A549 (cell line): ENCODE results near the gene USP34. TPM values are rescaled to one million over a fixed set of nuclear protein-coding genes. Genes with fewer than 3 reads are reported as not detected.

Experiments used
- ATAC-seq, 2 experiments: fragments of 200-7000 bp in 1 of 2; fragments of >200 bp in 1 of 2; cut with Nextera tagmentation in 1 of 2; cut with Tn5 transposase in 1 of 2; 3 replicates each; pipeline versions ENCODE4 v1.8.0 to v1.9.1; 2018 to 2020; ENCODE audit warnings: mild to moderate bottlenecking in 1 of 2, moderate library complexity in 1 of 2
- CTCF ChIA-PET: fragments of 300-600 bp; sonication (Branson Sonifier 250); formaldehyde crosslinking; extraction: SDS; loops from one replicate; lab custom pipeline; 2021; ENCODE audit warnings: antibody characterized with exemption, inconsistent platforms; lab: Yijun Ruan, JAX
- POLR2A ChIA-PET: fragments of 350-600 bp; formaldehyde crosslinking; extraction: SDS; loops from one replicate; lab custom pipeline; 2021; ENCODE audit warnings: antibody characterized with exemption, inconsistent platforms; lab: Yijun Ruan, JAX
- DNase-seq, 2 experiments: peaks; one replicate each; pipeline versions ENCODE4 v3.0.0 to v3.0.0-alpha.2; 2011 to 2016; ENCODE audit warnings: low read depth in 1 of 2, low spot score in 1 of 2
- FAIRE-seq: peaks from 2 replicates; lab custom pipeline; 2011; peaks lifted over from hg19 to GRCh38; lab: Jason Lieb, UNC
- H3K27ac ChIP-seq, 2 experiments: fragments of >200 bp; sonication (Bioruptor Twin); formaldehyde crosslinking; 3 replicates each; pipeline ENCODE4 v1.5.1; 2016 to 2017
- H3K4me1 ChIP-seq: fragments of >200 bp; sonication (Bioruptor Twin); formaldehyde crosslinking; 3 replicates; pipeline ENCODE4 v1.6.1; 2016
- H3K4me2 ChIP-seq: fragments of >200 bp; sonication (Bioruptor Twin); formaldehyde crosslinking; 3 replicates; pipeline ENCODE4 v1.6.1; 2016
- H3K4me3 ChIP-seq: fragments of >200 bp; sonication (Bioruptor Twin); formaldehyde crosslinking; 3 replicates; pipeline ENCODE4 v1.5.1; 2016
- H3K9me3 ChIP-seq: fragments of >200 bp; sonication (Bioruptor Twin); formaldehyde crosslinking; 3 replicates; pipeline ENCODE4 v1.6.1; 2016
- ATOH8 ChIP-seq: fragments of 250-450 bp; sonication (Bioruptor Pico); IDR thresholded peaks from 2 replicates; pipeline ENCODE4 v1.5.0; 2020; ENCODE audit warnings: low read depth, mild to moderate bottlenecking, moderate library complexity
- BCL3 ChIP-seq: fragments of >200 bp; sonication (Bioruptor Twin); formaldehyde crosslinking; IDR thresholded peaks from 3 replicates; pipeline ENCODE4 v1.6.1; 2016
- CBX2 ChIP-seq: fragments of 200-600 bp; sonication (generic); IDR thresholded peaks from 2 replicates; pipeline ENCODE4 v1.6.1; 2016; ENCODE audit warnings: low read depth, mild to moderate bottlenecking, borderline replicate concordance
- CBX8 ChIP-seq: fragments of 200-600 bp; sonication (generic); IDR thresholded peaks from 2 replicates; pipeline ENCODE4 v1.6.1; 2016
- CEBPB ChIP-seq, 2 experiments: fragments of >200 bp in 1 of 2; sonication (Bioruptor Twin) in 1 of 2; formaldehyde crosslinking in 1 of 2; IDR thresholded peaks; 2 replicates each; pipeline ENCODE4 v1.6.1; 2012 to 2016
- CHD4 ChIP-seq: fragments of 200-600 bp; sonication (generic); IDR thresholded peaks from 2 replicates; pipeline ENCODE4 v1.6.1; 2016; ENCODE audit warnings: antibody characterized with exemption, mild to moderate bottlenecking, borderline replicate concordance
- E2F6 ChIP-seq: IDR thresholded peaks from 2 replicates; pipeline ENCODE4 v1.6.1; 2012; ENCODE audit warnings: low read depth, borderline replicate concordance
- EHF ChIP-seq: fragments of 250-450 bp; sonication (Bioruptor Pico); IDR thresholded peaks from 2 replicates; pipeline ENCODE4 v1.5.0; 2020; ENCODE audit warnings: mild to moderate bottlenecking
- EHMT2 ChIP-seq: fragments of 200-600 bp; sonication (generic); IDR thresholded peaks from 2 replicates; pipeline ENCODE4 v1.6.1; 2016; ENCODE audit warnings: antibody characterized with exemption, low read depth, mild to moderate bottlenecking, moderate library complexity
- EP300 ChIP-seq, 2 experiments: fragments of >200 bp; sonication (Bioruptor Twin); formaldehyde crosslinking; IDR thresholded peaks; 2 replicates in 1 of 2; 3 replicates in 1 of 2; pipeline ENCODE4 v1.6.1; 2016 to 2017
- ESRRA ChIP-seq: fragments of 150-350 bp; IDR thresholded peaks from 2 replicates; pipeline ENCODE4 v1.6.1; 2014; ENCODE audit warnings: mild to moderate bottlenecking, low read length, borderline replicate concordance
- FOSB ChIP-seq: fragments of 250-450 bp; sonication (Bioruptor Pico); IDR thresholded peaks from 2 replicates; pipeline ENCODE4 v1.5.0; 2020; ENCODE audit warnings: mild to moderate bottlenecking, moderate library complexity
- FOSL2 ChIP-seq, 2 experiments: fragments of 450-650 bp in 1 of 2; fragments of >200 bp in 1 of 2; sonication (Bioruptor Twin) in 1 of 2; formaldehyde crosslinking; IDR thresholded peaks; 2 replicates each; pipeline versions ENCODE4 v1.5.0 to v1.6.1; 2016 to 2020; ENCODE audit warnings: mild to moderate bottlenecking in 1 of 2, moderate library complexity in 1 of 2
- GATA3 ChIP-seq: IDR thresholded peaks from 2 replicates; pipeline ENCODE4 v1.6.1; 2012; ENCODE audit warnings: borderline replicate concordance
- KDM1A ChIP-seq: fragments of 200-600 bp; sonication (generic); IDR thresholded peaks from 2 replicates; pipeline ENCODE4 v1.6.1; 2016; ENCODE audit warnings: low read depth, mild to moderate bottlenecking
- MAFK ChIP-seq: fragments of 450-650 bp; IDR thresholded peaks from 2 replicates; pipeline ENCODE4 v1.6.1; 2014; ENCODE audit not compliant: partially characterized antibody
- NFE2L2 ChIP-seq: fragments of 150-350 bp; conservative IDR thresholded peaks from 2 replicates; pipeline ENCODE4 v1.6.1; 2014; ENCODE audit warnings: low read length
- NR3C1 ChIP-seq: fragments of >200 bp; sonication (Bioruptor Twin); formaldehyde crosslinking; IDR thresholded peaks from 3 replicates; pipeline ENCODE4 v1.6.1; 2017
- PBX3 ChIP-seq: IDR thresholded peaks from 2 replicates; pipeline ENCODE4 v1.6.1; 2012
- POLR2AphosphoS2 ChIP-seq: conservative IDR thresholded peaks from 2 replicates; pipeline ENCODE4 v1.6.1; 2012; ENCODE audit warnings: low read length, improper control_type of control experiment, inconsistent platforms
- RAD21 ChIP-seq, 2 experiments: fragments of >200 bp in 1 of 2; sonication (Bioruptor Twin) in 1 of 2; formaldehyde crosslinking in 1 of 2; IDR thresholded peaks in 1 of 2; conservative IDR thresholded peaks in 1 of 2; 2 replicates in 1 of 2; 3 replicates in 1 of 2; pipeline ENCODE4 v1.6.1; 2012 to 2018; ENCODE audit warnings: inconsistent platforms in 1 of 2
- RARB ChIP-seq: fragments of 250-450 bp; sonication (Bioruptor Pico); IDR thresholded peaks from 2 replicates; pipeline ENCODE4 v1.8.0; 2021; ENCODE audit warnings: mild to moderate bottlenecking, moderate library complexity
- RCOR1 ChIP-seq: fragments of 150-350 bp; IDR thresholded peaks from 2 replicates; pipeline ENCODE4 v1.6.1; 2014; ENCODE audit warnings: antibody characterized with exemption, low read length, low read depth
- RFX5 ChIP-seq: fragments of 450-650 bp; IDR thresholded peaks from 2 replicates; pipeline ENCODE4 v1.7.1; 2014; ENCODE audit warnings: antibody characterized with exemption, mild to moderate bottlenecking, moderate library complexity
- RNF2 ChIP-seq: fragments of 200-600 bp; sonication (generic); IDR thresholded peaks from 2 replicates; pipeline ENCODE4 v1.6.1; 2016; ENCODE audit warnings: low read depth, mild to moderate bottlenecking, antibody characterized with exemption, moderate library complexity, borderline replicate concordance
- SREBF2 ChIP-seq: fragments of 450-650 bp; IDR thresholded peaks from 2 replicates; pipeline ENCODE4 v1.6.1; 2014; ENCODE audit warnings: mild to moderate bottlenecking, moderate library complexity
- TFCP2L1 ChIP-seq: fragments of 250-450 bp; sonication (Bioruptor Pico); IDR thresholded peaks from 2 replicates; pipeline ENCODE4 v1.5.0; 2021; ENCODE audit warnings: mild to moderate bottlenecking
- TP53 ChIP-seq: fragments of 250-450 bp; sonication (Bioruptor Pico); IDR thresholded peaks from 2 replicates; pipeline ENCODE4 v1.5.0; 2021; ENCODE audit warnings: mild to moderate bottlenecking, moderate library complexity
- USF2 ChIP-seq: fragments of 450-650 bp; IDR thresholded peaks from 2 replicates; pipeline ENCODE4 v1.6.1; 2014; ENCODE audit warnings: antibody characterized with exemption
- ZC3H11A ChIP-seq: fragments of 450-650 bp; IDR thresholded peaks from 2 replicates; pipeline ENCODE4 v1.6.1; 2014; ENCODE audit warnings: antibody characterized with exemption, mild to moderate bottlenecking
- ZFP36 ChIP-seq: fragments of 450-650 bp; IDR thresholded peaks from 2 replicates; pipeline ENCODE4 v1.6.1; 2014; ENCODE audit warnings: borderline replicate concordance; ENCODE audit not compliant: partially characterized antibody
- ZNF302 ChIP-seq: fragments of 250-450 bp; sonication (Bioruptor Pico); IDR thresholded peaks from 2 replicates; pipeline ENCODE4 v1.9.0; 2021; ENCODE audit warnings: inconsistent platforms, mild to moderate bottlenecking, moderate library complexity
- WGBS: methylation state at CpG from one replicate; pipeline ENCODE4 v1.1.6; 2017; ENCODE audit errors: missing lambda C conversion rate; 5-methylcytosine and 5-hydroxymethylcytosine counted together
- polyA plus RNA-seq, 4 experiments: library from polyadenylated mRNA; depleted of rRNA in 3 of 4; stranded (reverse); fragments of >200 nt; fragmentation: RNase III in 1 of 4; extraction: RNeasy Plus Mini Kit Qiagen cat#74134 plus additional on column Dnase treatment in 1 of 4; gene quantifications; 2 replicates in 3 of 4; 3 replicates in 1 of 4; pipeline ENCODE4 v1.2.3, GENCODE V29; 2011 to 2017

The USP34 gene
- polyA plus RNA-seq, 2 of the 4 experiments (the other 2 are of a cell fraction): 47.7 to 132 TPM

GRCh38 chr2:61411109-61411508 lies 59.8 kb downstream of the USP34 start:
- Histone ChIP-seq H3K4me1 (peaks cover 28% of the 10 kb centered on the region; the same call in 2 of the 3 replicates), H3K4me2 (no peak overlapping the region), H3K4me3 (no peak overlapping the region), H3K27ac (no peak overlapping the region), H3K9me3 (no peaks in the 10 kb centered on the region)
- TF ChIP-seq ESRRA: no peak
- no peak for TF ChIP-seq CBX2
- DNase-seq (no peak), ATAC-seq (peak in 1 of 2 experiments; percentile 34; a peak in 2 of 6 replicates), FAIRE-seq (no peak)
- ChIA-PET POLR2A (interaction anchor here (0.6 kb wide), 1 partner anchor 471 kb away, joined by 4 read pairs; no protein-coding TSS in a partner anchor), CTCF (interaction anchor here (0.6 to 0.9 kb wide), 2 partner anchors 32 to 156 kb away, joined by 3 to 5 read pairs; no protein-coding TSS in a partner anchor)
- WGBS: 90% methylated on average over 5 of the region's 5 CpGs

- ChIA-PET POLR2A (no interaction called here), CTCF (interaction anchor here (0.6 kb wide), 1 partner anchor 16 kb away, joined by 4 read pairs; no protein-coding TSS in a partner anchor)
- Histone ChIP-seq H3K27ac (no peak overlapping the region), H3K4me1 (peaks cover 28% of the 10 kb centered on the region; the same call in 2 of the 3 replicates), H3K4me2 (no peak overlapping the region), H3K4me3 (no peak overlapping the region), H3K9me3 (no peaks in the 10 kb centered on the region)
- DNase-seq (no peak), ATAC-seq (no peak), FAIRE-seq (no peak)
- TF ChIP-seq ZNF302 (CRISPR knock-in tag) (no peak), RAD21 (conservative IDR thresholded peaks at IDR 0.05 in 1 of 2, IDR thresholded peaks at IDR 0.05 in 1 of 2) (no peak), MAFK (no peak), TP53 (CRISPR knock-in tag) (no peak), RCOR1 (no peak), CHD4 (no peak), ZC3H11A (no peak), RNF2 (no peak), EHMT2 (no peak), ESRRA (no peak), RARB (CRISPR knock-in tag) (no peak), NFE2L2 (no peak), USF2 (no peak), FOSL2 (IDR thresholded peaks at IDR 0.05) (no peak), FOSL2 (CRISPR knock-in tag; IDR thresholded peaks at IDR 0.05) (no peak), TFCP2L1 (CRISPR knock-in tag) (no peak), CBX8 (no peak)
- WGBS: 96% methylated on average over 3 of the region's 3 CpGs
These were observed 60.7 kb downstream of the USP34 start for GRCh38 chr2:61410185-61410584.

- POLR2A ChIA-PET: no interaction called here
- Histone ChIP-seq H3K4me3 (no peak overlapping the region), H3K4me1 (peaks cover 22% of the 10 kb centered on the region; the same call in 2 of the 3 replicates), H3K4me2 (peak overlapping the region; percentile 7; the same call in 1 of the 3 replicates), H3K27ac (no peak overlapping the region), H3K9me3 (no peaks in the 10 kb centered on the region)
- FAIRE-seq (no peak), ATAC-seq (no peak), DNase-seq (no peak)
- WGBS: 27% methylated on average over 2 of the region's 2 CpGs
- CTCF ChIA-PET: interaction anchor here (0.6 to 3.1 kb wide), 3 partner anchors 13 to 39 kb away, joined by 3 to 9 read pairs (median 4); no protein-coding TSS in a partner anchor
- TF ChIP-seq POLR2AphosphoS2: no peak
- TF ChIP-seq E2F6: no peak
- no peak for TF ChIP-seq CEBPB (IDR thresholded peaks at IDR 0.05)
- TF ChIP-seq FOSB (CRISPR knock-in tag): no peak
- no peak for TF ChIP-seq GATA3
- TF ChIP-seq KDM1A: no peak
- no peak for TF ChIP-seq RFX5
- no peak for TF ChIP-seq SREBF2
- no peak for TF ChIP-seq ZC3H11A
- TF ChIP-seq RAD21 (conservative IDR thresholded peaks at IDR 0.05 in 1 of 2, IDR thresholded peaks at IDR 0.05 in 1 of 2): no peak
- TF ChIP-seq ATOH8 (CRISPR knock-in tag): no peak
- no peak for TF ChIP-seq NR3C1
- TF ChIP-seq EP300 (IDR thresholded peaks at IDR 0.05): no peak
- no peak for TF ChIP-seq EHF (CRISPR knock-in tag)
- TF ChIP-seq EHMT2: no peak
- TF ChIP-seq BCL3: no peak
- TF ChIP-seq ZFP36: no peak
- TF ChIP-seq PBX3: no peak
These were observed 65.1 kb downstream of the USP34 start for GRCh38 chr2:61405813-61406212.
